GM18907 (cell line): ENCODE measurements around the gene HPRT1.

Experiments used
- ATAC-seq: cut with Tn5 transposase; IDR thresholded peaks from one replicate; pipeline ENCODE4 v1.9.1; 2021; ENCODE audit warnings: mild to moderate bottlenecking, moderate library complexity; ENCODE audit not compliant: unreplicated experiment

Gene HPRT1

DNA sequence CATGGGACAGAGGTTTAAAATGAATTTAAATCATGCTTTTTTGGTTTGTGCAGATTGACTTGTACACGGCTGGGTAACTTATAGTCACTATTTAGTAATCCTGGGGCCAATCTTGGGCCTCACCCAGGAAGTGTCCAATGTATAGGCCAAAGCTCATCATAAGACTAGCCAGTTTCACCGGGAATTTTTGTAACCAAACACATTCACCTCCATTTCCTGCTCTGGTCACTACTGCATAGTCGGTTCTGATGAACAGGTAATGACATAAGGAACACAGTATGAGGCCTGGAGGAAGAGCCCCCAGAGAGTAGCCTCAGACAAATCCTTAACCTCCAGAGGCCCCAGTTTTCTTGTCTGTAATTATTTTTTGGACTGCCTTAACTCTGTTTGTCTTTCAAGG, 81.9 kb downstream of the HPRT1 start:
- no peak for ATAC-seq

DNA sequence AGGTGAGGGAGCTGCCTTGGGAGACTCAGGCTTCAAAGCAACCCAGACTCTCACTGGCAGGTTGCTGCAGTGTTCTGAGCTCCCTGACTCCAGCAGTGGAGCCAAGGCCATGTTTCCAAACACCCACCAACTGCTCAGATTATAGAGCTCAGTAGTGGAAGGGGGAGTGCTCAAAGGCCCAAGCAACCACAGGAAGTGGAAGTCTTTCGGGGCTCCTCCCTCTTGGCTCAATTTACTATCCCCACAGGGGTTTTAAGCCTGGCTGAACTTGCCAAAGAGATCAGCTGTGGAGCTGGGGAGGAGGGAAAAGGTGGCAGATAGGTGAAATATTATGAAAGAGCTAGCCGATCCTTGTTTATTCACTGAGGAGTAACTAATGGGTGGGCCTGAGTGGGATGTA, 82.5 kb downstream of the HPRT1 start:
- peak; percentile 53 for ATAC-seq

DNA sequence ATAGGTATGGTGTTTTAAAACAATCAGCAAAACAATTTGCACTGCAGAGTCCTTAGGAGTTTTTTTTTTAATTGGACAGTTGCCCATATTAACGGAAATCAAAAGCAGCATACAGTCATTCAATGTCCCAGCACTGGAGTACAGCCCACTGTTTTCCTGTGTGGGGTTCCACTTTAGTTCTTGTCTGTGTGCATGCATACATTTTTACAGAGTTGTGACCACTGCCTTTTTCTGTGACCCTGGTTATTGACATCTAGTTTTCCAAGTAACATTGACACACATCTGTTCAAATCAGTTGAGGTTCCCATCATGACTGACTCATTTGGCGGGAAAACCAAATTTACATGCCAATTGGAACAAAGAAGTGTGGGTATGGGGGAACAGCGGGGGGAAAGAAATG, 83.3 kb downstream of the HPRT1 start:
- ATAC-seq = no peak

DNA sequence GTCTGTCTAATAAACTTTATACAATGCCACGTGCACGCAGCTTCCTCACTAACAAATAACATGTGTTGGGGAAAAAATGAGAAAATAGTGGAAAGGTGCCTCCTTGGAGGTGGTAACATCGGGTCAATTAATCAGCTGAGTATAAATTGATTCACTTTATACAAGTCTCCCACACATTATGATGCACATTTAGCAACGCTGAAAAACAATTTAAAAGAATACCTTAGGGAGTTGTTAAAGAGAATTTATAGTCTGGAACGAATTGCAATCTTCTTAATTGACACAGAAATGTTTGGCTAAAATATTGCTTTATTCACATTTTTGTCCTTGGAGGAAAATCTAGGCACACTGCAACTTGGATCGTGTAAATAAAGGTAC, 84.2 kb downstream of the HPRT1 start:
- ATAC-seq = no peak

DNA sequence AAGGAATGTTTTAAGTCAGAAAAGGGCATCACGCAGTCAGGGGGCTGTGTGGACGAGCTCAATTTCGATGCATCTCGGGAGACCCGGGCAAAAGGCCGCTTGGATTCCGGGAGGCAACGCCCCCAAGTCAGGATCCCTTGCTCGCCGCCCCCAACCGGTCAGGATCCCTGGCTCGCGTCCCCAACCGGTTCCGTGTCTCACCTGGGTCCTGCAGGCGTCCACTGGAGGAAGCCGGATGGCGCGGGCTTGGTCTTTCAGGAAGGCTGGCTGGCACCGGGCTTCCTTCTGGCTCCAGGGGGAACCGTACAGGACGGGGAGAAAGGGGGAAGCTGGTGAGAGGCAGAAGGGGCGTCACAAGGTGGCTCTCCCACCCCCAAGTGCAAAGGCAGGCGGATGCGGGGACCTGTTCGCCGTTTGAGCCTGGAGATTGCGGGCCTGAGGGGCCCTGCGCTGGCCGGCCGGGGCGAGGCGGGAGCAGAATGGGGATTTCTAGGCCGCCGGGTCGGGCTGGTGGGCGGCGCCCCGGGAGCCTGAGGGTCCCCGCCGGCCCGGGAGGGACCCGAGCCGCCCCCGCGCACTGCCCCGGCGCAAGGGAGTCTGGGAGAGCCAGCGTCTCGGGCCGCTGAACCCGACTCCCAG, 84.7 kb downstream of the HPRT1 start:
- no peak for ATAC-seq

DNA sequence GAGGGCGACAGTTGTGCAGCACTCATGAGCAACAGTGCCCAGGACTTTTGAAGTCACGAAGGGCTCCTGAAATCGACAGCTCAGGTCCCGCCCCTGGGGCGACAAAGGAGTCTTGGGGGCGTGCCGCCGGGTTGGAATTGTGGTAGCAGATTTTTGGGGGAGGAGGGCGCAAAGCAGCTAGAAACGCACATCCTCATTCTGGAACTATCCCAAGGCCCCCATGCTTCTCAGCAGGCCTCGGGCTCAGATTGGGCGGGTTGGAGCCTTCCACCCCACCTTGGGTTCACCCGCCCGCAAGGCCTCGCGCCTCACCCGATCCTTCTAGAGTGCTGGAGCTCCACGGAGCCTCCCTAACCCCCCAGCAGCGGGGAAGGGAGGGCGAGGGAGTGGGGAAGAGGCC, 85.5 kb downstream of the HPRT1 start:
- ATAC-seq = no peak

DNA sequence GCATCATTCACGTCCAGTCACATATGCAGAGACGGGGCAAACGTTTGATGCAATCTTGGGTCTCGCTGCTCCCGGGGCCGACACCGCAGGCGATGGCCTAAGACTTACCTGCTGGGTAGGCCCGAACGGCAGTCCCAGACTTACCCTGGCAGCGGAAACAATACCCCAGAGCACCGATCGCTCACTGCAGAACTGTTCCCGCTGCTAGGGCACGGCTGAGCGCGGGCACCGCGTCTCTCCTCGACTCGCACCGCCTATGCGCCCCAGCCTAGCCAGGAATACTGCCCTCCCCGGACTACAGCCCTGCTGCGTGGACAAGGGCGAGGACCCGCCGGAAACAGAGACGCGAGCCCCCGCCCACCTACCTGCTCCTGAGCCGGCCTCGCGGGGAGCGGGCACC, 86.2 kb downstream of the HPRT1 start:
- ATAC-seq = no peak

DNA sequence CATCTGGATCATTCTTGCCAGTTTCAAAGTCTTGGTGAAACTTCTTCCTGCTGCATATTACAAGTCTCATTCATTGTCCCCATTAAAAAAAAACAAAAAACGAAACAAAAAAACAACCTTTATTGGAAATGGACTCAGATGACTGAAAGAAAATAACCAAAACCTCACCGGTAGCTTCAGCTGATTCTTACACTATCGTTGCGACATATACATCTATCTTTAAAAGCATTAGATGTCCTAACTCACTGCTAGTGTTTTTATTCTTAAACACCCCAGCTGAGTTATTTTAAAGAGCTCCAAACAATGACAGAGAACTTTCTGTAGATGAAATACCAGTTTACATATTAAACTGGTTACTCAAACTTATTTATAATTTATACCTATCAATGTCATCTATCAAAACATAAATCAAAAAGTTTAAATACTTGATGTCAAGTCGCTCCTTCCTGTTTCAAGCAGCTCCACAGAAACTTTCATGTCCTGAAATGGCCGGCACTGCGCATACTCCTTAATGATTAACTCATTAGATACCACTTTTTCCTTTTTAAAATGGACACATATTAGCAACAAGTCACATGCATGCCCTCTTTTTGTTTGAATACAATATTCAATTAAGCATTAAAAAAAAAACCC, 87.2 kb downstream of the HPRT1 start:
- ATAC-seq = no peak

DNA sequence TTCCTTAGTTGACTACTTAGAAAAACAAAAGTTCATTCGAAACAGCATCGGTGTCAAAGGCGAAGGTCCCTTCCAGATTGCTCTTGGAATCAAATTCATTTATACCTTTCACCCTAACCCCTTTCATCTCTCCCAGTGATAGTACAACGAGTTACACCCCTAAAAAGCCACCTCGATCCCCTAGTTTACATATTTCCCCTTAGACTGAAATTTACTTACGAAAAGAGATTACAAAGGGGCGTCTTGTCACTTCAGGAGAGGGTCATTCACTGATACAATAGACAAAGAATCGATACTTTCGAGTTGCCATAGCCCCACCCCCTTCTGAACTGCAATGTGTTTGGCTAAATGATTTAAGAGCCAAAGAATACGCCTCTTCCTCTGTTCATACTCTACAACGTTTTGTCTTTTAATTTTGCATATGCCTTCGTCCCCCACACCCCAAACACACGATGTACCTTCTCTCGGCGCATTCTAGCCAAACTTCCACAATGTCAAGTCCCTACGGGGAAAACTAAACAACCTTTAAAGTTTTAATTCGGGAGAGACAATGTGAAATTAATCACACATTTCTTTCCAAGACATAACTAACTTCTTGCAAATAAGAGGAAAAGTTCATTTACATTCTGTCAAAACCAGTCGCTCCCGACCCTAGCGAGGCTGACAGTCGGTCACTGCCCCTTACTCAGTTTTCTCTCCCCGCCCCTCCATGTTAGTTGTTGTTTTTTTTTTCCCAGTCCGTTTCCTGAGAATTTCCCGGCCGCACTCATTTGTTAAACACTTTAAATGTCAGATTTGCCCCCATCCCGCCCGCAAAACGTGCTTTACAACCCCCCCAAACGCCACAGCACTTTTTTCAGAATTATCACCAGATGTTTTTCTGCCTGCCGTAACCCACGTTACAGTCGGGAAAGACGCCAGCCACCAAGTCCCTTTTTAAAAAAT, 88.6 kb downstream of the HPRT1 start:
- no peak for ATAC-seq
